ENCODE data around the gene GPX4.

Gene GPX4

GRCh38 chr19:1085053-1085658, 18.6 kb upstream of the GPX4 start:
- no peak for TF ChIP-seq CTCF (IDR thresholded peaks at IDR 0.05)

- no peak for TF ChIP-seq CTCF (IDR thresholded peaks at IDR 0.05)
These were observed 17.9 kb upstream of the GPX4 start for GRCh38 chr19:1085676-1086442.

- no peak for TF ChIP-seq CTCF (IDR thresholded peaks at IDR 0.05)
These were observed 17.2 kb upstream of the GPX4 start for GRCh38 chr19:1086613-1087012.

- no peak for TF ChIP-seq CTCF (IDR thresholded peaks at IDR 0.05)
These were observed 15.9 kb upstream of the GPX4 start for GRCh38 chr19:1087813-1088415.

GRCh38 chr19:1088416-1089010, 15.3 kb upstream of the GPX4 start:
- no peak for TF ChIP-seq CTCF (IDR thresholded peaks at IDR 0.05)

- TF ChIP-seq CTCF (IDR thresholded peaks at IDR 0.05), result no peak
These were observed 14.5 kb upstream of the GPX4 start for GRCh38 chr19:1089126-1089771.

GRCh38 chr19:1089891-1090290, 13.9 kb upstream of the GPX4 start:
- TF ChIP-seq CTCF (IDR thresholded peaks at IDR 0.05), result no peak

Data from LNCAP (cell line).